ENCODE data around the gene KLHL21. TPM values are rescaled to one million over a fixed set of nuclear protein-coding genes. Genes with fewer than 3 reads are reported as not detected.

The KLHL21 gene
- total and polyA plus RNA-seq, 9 of the 15 experiments (the other 6 are each of a cell fraction or from before 2014, with no cell fraction given) = 2.1 to 42.1 (median 17.5) TPM

DNA sequence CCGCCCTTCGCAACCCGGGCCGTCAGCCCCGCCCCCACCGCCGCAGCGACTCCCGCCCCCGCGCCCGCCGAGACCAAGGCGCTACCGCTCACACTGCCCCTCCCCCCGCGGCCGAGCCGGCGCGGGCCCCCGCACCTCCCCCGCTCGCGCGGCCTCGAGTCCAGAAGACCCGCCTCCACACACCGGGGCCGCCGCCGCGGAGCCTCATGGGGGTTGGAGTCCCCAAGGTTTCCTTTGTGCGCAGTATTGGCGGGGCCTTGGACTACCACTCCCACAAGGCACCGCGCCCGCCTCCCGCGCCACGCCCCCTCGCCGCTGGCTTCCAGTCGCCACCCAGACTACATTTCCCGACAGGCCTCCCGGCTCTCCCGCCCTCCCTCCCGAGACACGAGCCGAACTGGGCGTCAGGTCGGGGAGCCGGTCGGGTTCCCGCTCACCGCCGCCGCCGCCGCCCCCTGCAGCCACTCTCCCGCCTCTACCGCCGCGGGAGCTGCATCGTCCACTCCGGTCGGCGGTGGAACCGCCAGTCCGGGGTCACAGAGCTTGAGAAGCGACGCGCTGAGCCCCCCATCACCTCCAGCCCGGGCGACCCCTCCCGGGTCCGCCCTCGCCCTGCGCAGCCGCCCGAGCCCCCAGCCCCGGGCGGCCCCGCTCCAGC lies 10.8 kb upstream of the KLHL21 start, which contains the start of gene PHF13 (continued):
- TF ChIP-seq, protein P1, sequence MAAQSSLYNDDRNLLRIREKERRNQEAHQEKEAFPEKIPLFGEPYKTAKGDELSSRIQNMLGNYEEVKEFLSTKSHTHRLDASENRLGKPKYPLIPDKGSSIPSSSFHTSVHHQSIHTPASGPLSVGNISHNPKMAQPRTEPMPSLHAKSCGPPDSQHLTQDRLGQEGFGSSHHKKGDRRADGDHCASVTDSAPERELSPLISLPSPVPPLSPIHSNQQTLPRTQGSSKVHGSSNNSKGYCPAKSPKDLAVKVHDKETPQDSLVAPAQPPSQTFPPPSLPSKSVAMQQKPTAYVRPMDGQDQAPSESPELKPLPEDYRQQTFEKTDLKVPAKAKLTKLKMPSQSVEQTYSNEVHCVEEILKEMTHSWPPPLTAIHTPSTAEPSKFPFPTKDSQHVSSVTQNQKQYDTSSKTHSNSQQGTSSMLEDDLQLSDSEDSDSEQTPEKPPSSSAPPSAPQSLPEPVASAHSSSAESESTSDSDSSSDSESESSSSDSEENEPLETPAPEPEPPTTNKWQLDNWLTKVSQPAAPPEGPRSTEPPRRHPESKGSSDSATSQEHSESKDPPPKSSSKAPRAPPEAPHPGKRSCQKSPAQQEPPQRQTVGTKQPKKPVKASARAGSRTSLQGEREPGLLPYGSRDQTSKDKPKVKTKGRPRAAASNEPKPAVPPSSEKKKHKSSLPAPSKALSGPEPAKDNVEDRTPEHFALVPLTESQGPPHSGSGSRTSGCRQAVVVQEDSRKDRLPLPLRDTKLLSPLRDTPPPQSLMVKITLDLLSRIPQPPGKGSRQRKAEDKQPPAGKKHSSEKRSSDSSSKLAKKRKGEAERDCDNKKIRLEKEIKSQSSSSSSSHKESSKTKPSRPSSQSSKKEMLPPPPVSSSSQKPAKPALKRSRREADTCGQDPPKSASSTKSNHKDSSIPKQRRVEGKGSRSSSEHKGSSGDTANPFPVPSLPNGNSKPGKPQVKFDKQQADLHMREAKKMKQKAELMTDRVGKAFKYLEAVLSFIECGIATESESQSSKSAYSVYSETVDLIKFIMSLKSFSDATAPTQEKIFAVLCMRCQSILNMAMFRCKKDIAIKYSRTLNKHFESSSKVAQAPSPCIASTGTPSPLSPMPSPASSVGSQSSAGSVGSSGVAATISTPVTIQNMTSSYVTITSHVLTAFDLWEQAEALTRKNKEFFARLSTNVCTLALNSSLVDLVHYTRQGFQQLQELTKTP (IDR thresholded peaks at IDR 0.05; ENCODE audit: low read depth in 1 of 2, partially characterized antibody in 2 of 2) = peak in 1 of 2 experiments; percentile 98
- TF ChIP-seq TCF7 (IDR thresholded peaks at IDR 0.05; ENCODE audit: borderline replicate concordance) (0 out of 2 replicates have a peak, but pooled peaks have one; percentile 12), ZC3H11A (IDR thresholded peaks at IDR 0.05; ENCODE audit: low read depth, low read length) (no peak), NRF1 (conservative IDR thresholded peaks at IDR 0.05 in 1 of 2, IDR thresholded peaks at IDR 0.05 in 1 of 2) (peak; percentile 76 to 80), KDM4B (IDR thresholded peaks at IDR 0.05; ENCODE audit: borderline replicate concordance in 2 of 2, low read depth in 1 of 2) (peak in 1 of 2 experiments; percentile 88; a peak in 1 of 4 replicates), GATAD2A (IDR thresholded peaks at IDR 0.05) (0 out of 2 replicates have a peak, but pooled peaks have one; percentile 21)
- TF ChIP-seq, protein P2, sequence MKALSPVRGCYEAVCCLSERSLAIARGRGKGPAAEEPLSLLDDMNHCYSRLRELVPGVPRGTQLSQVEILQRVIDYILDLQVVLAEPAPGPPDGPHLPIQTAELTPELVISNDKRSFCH (CRISPR knock-in tag; IDR thresholded peaks at IDR 0.05) = no peak
- TF ChIP-seq, protein P2 (tag; IDR thresholded peaks at IDR 0.05) = no peak
- TF ChIP-seq, protein P3, sequence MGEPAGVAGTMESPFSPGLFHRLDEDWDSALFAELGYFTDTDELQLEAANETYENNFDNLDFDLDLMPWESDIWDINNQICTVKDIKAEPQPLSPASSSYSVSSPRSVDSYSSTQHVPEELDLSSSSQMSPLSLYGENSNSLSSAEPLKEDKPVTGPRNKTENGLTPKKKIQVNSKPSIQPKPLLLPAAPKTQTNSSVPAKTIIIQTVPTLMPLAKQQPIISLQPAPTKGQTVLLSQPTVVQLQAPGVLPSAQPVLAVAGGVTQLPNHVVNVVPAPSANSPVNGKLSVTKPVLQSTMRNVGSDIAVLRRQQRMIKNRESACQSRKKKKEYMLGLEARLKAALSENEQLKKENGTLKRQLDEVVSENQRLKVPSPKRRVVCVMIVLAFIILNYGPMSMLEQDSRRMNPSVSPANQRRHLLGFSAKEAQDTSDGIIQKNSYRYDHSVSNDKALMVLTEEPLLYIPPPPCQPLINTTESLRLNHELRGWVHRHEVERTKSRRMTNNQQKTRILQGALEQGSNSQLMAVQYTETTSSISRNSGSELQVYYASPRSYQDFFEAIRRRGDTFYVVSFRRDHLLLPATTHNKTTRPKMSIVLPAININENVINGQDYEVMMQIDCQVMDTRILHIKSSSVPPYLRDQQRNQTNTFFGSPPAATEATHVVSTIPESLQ (CRISPR knock-in tag; IDR thresholded peaks at IDR 0.05) = no peak
- TF ChIP-seq, protein P4, sequence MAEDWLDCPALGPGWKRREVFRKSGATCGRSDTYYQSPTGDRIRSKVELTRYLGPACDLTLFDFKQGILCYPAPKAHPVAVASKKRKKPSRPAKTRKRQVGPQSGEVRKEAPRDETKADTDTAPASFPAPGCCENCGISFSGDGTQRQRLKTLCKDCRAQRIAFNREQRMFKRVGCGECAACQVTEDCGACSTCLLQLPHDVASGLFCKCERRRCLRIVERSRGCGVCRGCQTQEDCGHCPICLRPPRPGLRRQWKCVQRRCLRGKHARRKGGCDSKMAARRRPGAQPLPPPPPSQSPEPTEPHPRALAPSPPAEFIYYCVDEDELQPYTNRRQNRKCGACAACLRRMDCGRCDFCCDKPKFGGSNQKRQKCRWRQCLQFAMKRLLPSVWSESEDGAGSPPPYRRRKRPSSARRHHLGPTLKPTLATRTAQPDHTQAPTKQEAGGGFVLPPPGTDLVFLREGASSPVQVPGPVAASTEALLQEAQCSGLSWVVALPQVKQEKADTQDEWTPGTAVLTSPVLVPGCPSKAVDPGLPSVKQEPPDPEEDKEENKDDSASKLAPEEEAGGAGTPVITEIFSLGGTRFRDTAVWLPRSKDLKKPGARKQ (CRISPR knock-in tag; IDR thresholded peaks at IDR 0.05) = no peak
